Astrocyte of the cerebellum (primary cell): Measurements from ENCODE around the gene DNAI7.

ENCODE experiments used
- DNase-seq: peaks from one replicate; pipeline ENCODE4 v3.0.0-alpha.2; 2011; ENCODE audit warnings: low read depth
- H3K4me3 ChIP-seq: 2 replicates; pipeline ENCODE4 v1.5.1; 2011; ENCODE audit warnings: mild to moderate bottlenecking, low read depth, low read length, moderate library complexity
- CTCF ChIP-seq: IDR thresholded peaks from 2 replicates; pipeline ENCODE4 v1.5.1; 2012; ENCODE audit warnings: low read length, low read depth, moderate library complexity, mild to moderate bottlenecking; ENCODE audit errors: missing control alignments
- in situ Hi-C: cut with HindIII; loops from 2 replicates; pipeline ENCODE4 v1.10.0; 2017; ENCODE audit warnings: low sequenced_read_pairs

Gene DNAI7

GRCh38 chr12:25186788-25187402 lies 8.1 kb downstream of the DNAI7 start:
- TF ChIP-seq CTCF = no peak
- H3K4me3 ChIP-seq = no peak overlapping the region
- in situ Hi-C loops = no loop called here
- peak; percentile 78 for DNase-seq

GRCh38 chr12:25186038-25186787 lies 8.7 kb downstream of the DNAI7 start:
- no peak overlapping the region for H3K4me3 ChIP-seq
- no peak for TF ChIP-seq CTCF
- in situ Hi-C loops = no loop called here
- DNase-seq = no peak

GRCh38 chr12:25184132-25184531 lies 10.8 kb downstream of the DNAI7 start:
- in situ Hi-C loops = no loop called here
- H3K4me3 ChIP-seq = no peak overlapping the region
- no peak for TF ChIP-seq CTCF
- no peak for DNase-seq

- H3K4me3 ChIP-seq = no peak overlapping the region
- DNase-seq = no peak
- TF ChIP-seq CTCF = no peak
- in situ Hi-C loops = no loop called here
Measured at GRCh38 chr12:25182765-25183164, 12.2 kb downstream of the DNAI7 start.

GRCh38 chr12:25162866-25163265 lies 32.1 kb downstream of the DNAI7 start:
- no peak for TF ChIP-seq CTCF
- in situ Hi-C loops = no loop called here
- DNase-seq = no peak
- no peak overlapping the region for H3K4me3 ChIP-seq

- no peak for DNase-seq
- no peak for TF ChIP-seq CTCF
- in situ Hi-C loops = loop anchor here (10.0 kb wide), 1 partner anchor 161 kb away; no protein-coding TSS in a partner anchor
- H3K4me3 ChIP-seq = no peak overlapping the region
Measured at GRCh38 chr12:25156061-25156460, 38.9 kb downstream of the DNAI7 start.
